Type B pancreatic cell (in vitro differentiated cells): ENCODE data around the gene CHAD. TPM values are rescaled to one million over a fixed set of nuclear protein-coding genes. Genes with fewer than 3 reads are reported as not detected.
A peak's percentile ranks its signal among the peaks of the same experiment; 100 is the strongest.
"Not testable (repeated sequence)": the region's sequence is repeated elsewhere in the genome, so short reads cannot be mapped to it uniquely, and the experiment has no call there.

Experiments used
- DNase-seq: peaks from one replicate; pipeline ENCODE4 v3.0.0; 2021; ENCODE audit warnings: mixed read lengths; ENCODE audit not compliant: unreplicated experiment; ENCODE audit errors: extremely low spot score
- H3K27ac Mint-ChIP-seq: 2 replicates; pipeline ENCODE4 v1.8.0; 2021; ENCODE audit warnings: mild to moderate bottlenecking, mixed read lengths
- H3K27me3 Mint-ChIP-seq: 2 replicates; pipeline ENCODE4 v1.8.0; 2021; ENCODE audit warnings: mixed read lengths
- H3K36me3 Mint-ChIP-seq: 2 replicates; pipeline ENCODE4 v1.8.0; 2021; ENCODE audit warnings: mixed read lengths
- H3K4me1 Mint-ChIP-seq: one replicate; pipeline ENCODE4 v1.8.0; 2021; ENCODE audit warnings: mixed read lengths; ENCODE audit not compliant: unreplicated experiment
- H3K4me3 Mint-ChIP-seq: 2 replicates; pipeline ENCODE4 v1.8.0; 2021; ENCODE audit warnings: mild to moderate bottlenecking, mixed read lengths
- H3K9me3 Mint-ChIP-seq: 2 replicates; pipeline ENCODE4 v1.8.0; 2021; ENCODE audit warnings: mixed read lengths
- total RNA-seq: library from RNA; stranded (reverse); gene quantifications from 2 replicates; pipeline ENCODE4 v1.2.1, GENCODE V29; 2021; ENCODE audit warnings: low replicate concordance
- TF ChIP-seq, protein P1 (sequence below): fragments of 200-600 bp; sonication (generic); conservative IDR thresholded peaks from 2 replicates; pipeline ENCODE4 v1.5.0; 2021; ENCODE audit warnings: antibody characterized with exemption, mild to moderate bottlenecking

Gene CHAD
- total RNA-seq, 1 donor from 2014 or later: not detected

DNA sequence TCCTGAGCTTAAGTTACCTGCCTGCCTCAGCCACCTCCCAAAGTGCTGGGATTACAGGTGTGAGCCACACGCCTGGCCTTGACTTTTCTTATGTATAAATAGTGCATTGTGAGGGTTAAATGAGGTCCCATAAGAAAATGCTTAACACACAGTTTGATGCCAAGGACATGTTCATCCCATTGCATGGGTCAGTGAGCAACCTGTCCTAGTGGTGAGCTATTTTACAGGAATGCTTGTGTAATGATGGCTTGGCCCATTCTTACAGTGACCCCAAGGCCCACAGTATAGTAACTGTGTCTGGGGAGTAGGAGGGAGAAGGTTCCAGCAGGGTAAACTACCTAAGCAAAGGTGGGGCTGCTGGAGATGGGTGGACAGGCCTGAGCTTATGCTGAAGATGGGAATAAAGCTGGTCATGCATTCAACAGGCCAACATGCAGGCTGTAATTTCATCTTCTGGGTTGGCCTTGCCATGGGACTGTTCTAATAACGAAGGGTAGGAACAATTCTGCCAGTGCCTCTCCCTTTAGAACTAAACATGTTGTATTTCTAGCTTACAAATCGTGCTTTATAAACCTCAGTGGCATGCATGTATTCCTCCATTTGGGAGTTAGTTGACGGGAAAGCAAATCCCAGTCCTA lies 36.4 kb downstream of the CHAD start:
- peak overlapping the region; percentile 87 for H3K27ac Mint-ChIP-seq
- peaks cover 28% of the 10 kb centered on the region for H3K4me1 Mint-ChIP-seq
- H3K36me3 Mint-ChIP-seq: peaks cover 7% of the 10 kb centered on the region
- no peak for DNase-seq
- H3K9me3 Mint-ChIP-seq: peaks cover 5% of the 10 kb centered on the region
- no peaks in the 10 kb centered on the region for H3K27me3 Mint-ChIP-seq
- TF ChIP-seq, protein P1, sequence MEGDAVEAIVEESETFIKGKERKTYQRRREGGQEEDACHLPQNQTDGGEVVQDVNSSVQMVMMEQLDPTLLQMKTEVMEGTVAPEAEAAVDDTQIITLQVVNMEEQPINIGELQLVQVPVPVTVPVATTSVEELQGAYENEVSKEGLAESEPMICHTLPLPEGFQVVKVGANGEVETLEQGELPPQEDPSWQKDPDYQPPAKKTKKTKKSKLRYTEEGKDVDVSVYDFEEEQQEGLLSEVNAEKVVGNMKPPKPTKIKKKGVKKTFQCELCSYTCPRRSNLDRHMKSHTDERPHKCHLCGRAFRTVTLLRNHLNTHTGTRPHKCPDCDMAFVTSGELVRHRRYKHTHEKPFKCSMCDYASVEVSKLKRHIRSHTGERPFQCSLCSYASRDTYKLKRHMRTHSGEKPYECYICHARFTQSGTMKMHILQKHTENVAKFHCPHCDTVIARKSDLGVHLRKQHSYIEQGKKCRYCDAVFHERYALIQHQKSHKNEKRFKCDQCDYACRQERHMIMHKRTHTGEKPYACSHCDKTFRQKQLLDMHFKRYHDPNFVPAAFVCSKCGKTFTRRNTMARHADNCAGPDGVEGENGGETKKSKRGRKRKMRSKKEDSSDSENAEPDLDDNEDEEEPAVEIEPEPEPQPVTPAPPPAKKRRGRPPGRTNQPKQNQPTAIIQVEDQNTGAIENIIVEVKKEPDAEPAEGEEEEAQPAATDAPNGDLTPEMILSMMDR: no peak
- no peak overlapping the region for H3K4me3 Mint-ChIP-seq

DNA sequence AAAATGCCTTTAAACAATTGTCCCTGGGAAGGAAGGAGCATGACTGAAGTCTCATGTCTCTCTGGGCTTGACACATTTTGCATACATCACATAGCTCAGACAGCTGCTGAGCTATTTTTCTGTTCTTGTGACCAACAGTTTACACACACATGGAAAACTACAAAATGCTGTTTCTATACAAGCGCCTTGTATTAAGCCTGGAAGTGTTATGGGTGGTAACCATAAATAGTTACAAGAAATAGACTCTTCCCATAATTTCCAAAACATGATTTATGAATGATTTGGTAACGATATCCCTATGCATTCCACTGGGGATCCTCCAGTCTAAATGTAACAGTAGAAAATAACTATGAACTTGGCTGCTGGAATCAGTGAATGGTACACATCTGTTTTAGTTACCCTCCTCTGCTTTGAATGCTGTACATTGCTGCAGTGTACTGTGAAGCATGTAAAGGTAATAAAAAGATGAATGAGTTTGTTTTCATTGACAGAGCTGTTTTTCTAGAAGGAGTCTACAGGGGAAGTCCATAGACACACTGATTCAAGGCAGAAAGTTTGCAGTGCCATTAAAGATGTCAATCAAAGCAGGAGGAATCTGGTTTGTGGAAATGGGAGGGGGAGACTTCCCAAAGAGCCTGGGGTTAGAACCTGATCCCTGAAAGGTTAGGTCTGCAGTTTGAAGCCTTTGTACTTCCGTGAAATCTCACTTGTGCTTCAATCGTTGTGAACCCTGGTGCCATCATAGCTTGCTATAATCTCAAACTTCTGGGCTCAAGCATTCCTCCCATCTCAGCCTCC lies 37.7 kb downstream of the CHAD start:
- H3K27me3 Mint-ChIP-seq: no peaks in the 10 kb centered on the region
- peak overlapping the region; percentile 87 for H3K27ac Mint-ChIP-seq
- peak overlapping the region; percentile 66 for H3K4me3 Mint-ChIP-seq
- TF ChIP-seq, protein P1: no peak
- peaks cover 34% of the 10 kb centered on the region for H3K4me1 Mint-ChIP-seq
- peaks cover 7% of the 10 kb centered on the region for H3K36me3 Mint-ChIP-seq
- peaks cover 5% of the 10 kb centered on the region for H3K9me3 Mint-ChIP-seq
- no peak for DNase-seq

- Mint-ChIP-seq H3K4me1 (peaks cover 38% of the 10 kb centered on the region), H3K4me3 (no peak overlapping the region), H3K9me3 (peaks cover 5% of the 10 kb centered on the region), H3K27ac (peak overlapping the region; percentile 92), H3K36me3 (peaks cover 7% of the 10 kb centered on the region), H3K27me3 (no peaks in the 10 kb centered on the region)
- no peak for DNase-seq
- TF ChIP-seq, protein P1: no peak
Observed at GRCh38 chr17:50429793-50430192, 38.9 kb downstream of the CHAD start.

DNA sequence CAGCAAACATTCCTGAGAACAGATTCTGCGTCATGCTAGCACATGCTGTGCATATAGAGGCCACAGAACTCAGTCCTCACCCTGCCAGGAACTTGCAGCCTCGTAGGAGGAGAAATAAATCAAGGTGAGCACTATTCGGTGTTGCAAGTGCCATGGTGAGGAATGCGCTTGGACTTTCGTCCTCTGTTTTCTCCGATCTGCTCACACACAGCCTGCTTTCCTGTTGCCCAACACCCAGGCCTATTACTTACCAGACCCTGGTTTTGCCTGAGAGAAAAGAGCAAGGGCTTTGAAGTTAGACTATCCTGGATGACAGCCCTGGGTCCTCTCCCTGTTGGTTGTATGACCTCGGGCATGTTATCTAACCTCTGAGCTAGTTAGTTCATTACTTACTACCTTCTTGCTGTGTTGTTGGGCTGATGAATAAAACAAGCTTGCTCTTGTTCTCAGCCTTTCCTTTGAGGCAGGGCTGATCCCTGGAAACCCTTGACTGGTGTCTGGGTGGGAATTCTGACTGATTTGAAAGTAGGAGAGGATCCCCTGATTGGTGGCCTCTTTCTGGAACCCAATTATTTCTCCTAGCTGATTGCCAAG lies 39.8 kb downstream of the CHAD start:
- peaks cover 5% of the 10 kb centered on the region for H3K9me3 Mint-ChIP-seq

GRCh38 chr17:50428126-50428525 lies 40.6 kb downstream of the CHAD start:
- Mint-ChIP-seq H3K27ac (peak overlapping the region; percentile 95), H3K4me1 (peaks cover 48% of the 10 kb centered on the region), H3K4me3 (peak overlapping the region; percentile 91)
- not testable (repeated sequence) for H3K9me3 Mint-ChIP-seq, H3K36me3 Mint-ChIP-seq, DNase-seq, H3K27me3 Mint-ChIP-seq

More for the DNA sequence above, 39.8 kb downstream of the CHAD start:
- H3K36me3 Mint-ChIP-seq: peaks cover 7% of the 10 kb centered on the region
- peak overlapping the region; percentile 92 for H3K27ac Mint-ChIP-seq
- TF ChIP-seq, protein P1: no peak
- no peaks in the 10 kb centered on the region for H3K27me3 Mint-ChIP-seq
- H3K4me1 Mint-ChIP-seq: peaks cover 43% of the 10 kb centered on the region
- DNase-seq: no peak
- peak overlapping the region; percentile 66 for H3K4me3 Mint-ChIP-seq
